Hepatocyte (in vitro differentiated cells): ENCODE measurements around the gene TKT. TPM values are rescaled to one million over a fixed set of nuclear protein-coding genes. Genes with fewer than 3 reads are reported as not detected.

Experiments
- DNase-seq: peaks from one replicate; pipeline ENCODE4 v3.0.0-alpha.2; 2016; ENCODE audit warnings: low spot score
- H2AFZ ChIP-seq: fragments of 200-600 bp; sonication (generic); 2 replicates; pipeline ENCODE4 v1.6.0; 2016; ENCODE audit warnings: antibody characterized with exemption, mild to moderate bottlenecking
- H3K27ac ChIP-seq: fragments of 200-600 bp; sonication (generic); 2 replicates; pipeline ENCODE4 v1.5.1; 2016; ENCODE audit warnings: mild to moderate bottlenecking
- H3K27me3 ChIP-seq: fragments of 200-600 bp; sonication (generic); 2 replicates; pipeline ENCODE4 v1.6.1; 2016
- H3K36me3 ChIP-seq: fragments of 200-600 bp; sonication (generic); replicated peaks from 2 replicates; pipeline ENCODE4 v1.5.1; 2016; ENCODE audit warnings: low read depth; ENCODE audit not compliant: insufficient read depth
- H3K4me1 ChIP-seq: fragments of 200-600 bp; sonication (generic); 2 replicates; pipeline ENCODE4 v1.5.1; 2016; ENCODE audit warnings: mild to moderate bottlenecking, moderate library complexity; ENCODE audit not compliant: insufficient read depth
- H3K4me2 ChIP-seq: fragments of 200-600 bp; sonication (generic); 2 replicates; pipeline ENCODE4 v1.6.0; 2016
- H3K4me3 ChIP-seq: fragments of 200-600 bp; sonication (generic); 2 replicates; pipeline ENCODE4 v1.5.1; 2016; ENCODE audit warnings: mild to moderate bottlenecking
- H3K79me2 ChIP-seq: fragments of 200-600 bp; sonication (generic); 2 replicates; pipeline ENCODE4 v1.6.0; 2017; ENCODE audit warnings: mild to moderate bottlenecking
- H3K9me2 ChIP-seq: fragments of 200-600 bp; sonication (generic); replicated peaks from 2 replicates; pipeline ENCODE4 v1.6.0; 2017; ENCODE audit warnings: mild to moderate bottlenecking; ENCODE audit not compliant: insufficient read depth
- H3K9me3 ChIP-seq: fragments of 200-600 bp; sonication (generic); 2 replicates; pipeline ENCODE4 v1.5.1; 2016; ENCODE audit warnings: low read depth, mild to moderate bottlenecking
- H4K20me1 ChIP-seq: fragments of 200-600 bp; sonication (generic); 2 replicates; pipeline ENCODE4 v1.6.0; 2016; ENCODE audit warnings: mild to moderate bottlenecking; ENCODE audit not compliant: insufficient read depth, poor library complexity, severe bottlenecking
- EZH2 ChIP-seq: fragments of 200-600 bp; sonication (generic); IDR thresholded peaks from 2 replicates; pipeline ENCODE4 v1.6.1; 2016; ENCODE audit warnings: antibody characterized with exemption, mild to moderate bottlenecking, borderline replicate concordance
- EZH2phosphoT487 ChIP-seq: fragments of 200-600 bp; sonication (generic); IDR thresholded peaks from one replicate; pipeline ENCODE4 v1.6.1; 2018; ENCODE audit warnings: antibody characterized with exemption, mild to moderate bottlenecking, low read depth, moderate library complexity; ENCODE audit not compliant: unreplicated experiment, severe bottlenecking
- WGBS: methylation state at CpG from one replicate; pipeline ENCODE4 v1.1.6; 2016; ENCODE audit warnings: low lambda C conversion rate; ENCODE audit errors: missing lambda C conversion rate; 5-methylcytosine and 5-hydroxymethylcytosine counted together
- polyA plus RNA-seq: library from polyadenylated mRNA; unstranded; fragments of >200 nt; fragmentation: Nextera tagmentation; extraction: Ambion mirVana; gene quantifications from 2 replicates; pipeline ENCODE4 v1.2.1, GENCODE V29; 2016
- total RNA-seq: library from RNA; depleted of rRNA; stranded (reverse); fragments of >200 nt; gene quantifications from 2 replicates; pipeline ENCODE4 v1.2.3, GENCODE V29; 2014
- TF ChIP-seq, protein P1 (sequence below): fragments of 200-600 bp; sonication (generic); IDR thresholded peaks from 2 replicates; pipeline ENCODE4 v1.5.1; 2016; ENCODE audit warnings: antibody characterized with exemption, mild to moderate bottlenecking; ENCODE audit not compliant: poor library complexity

Gene TKT
- total and polyA plus RNA-seq, 2 experiments from 2014 or later = 149 to 265 TPM

DNA sequence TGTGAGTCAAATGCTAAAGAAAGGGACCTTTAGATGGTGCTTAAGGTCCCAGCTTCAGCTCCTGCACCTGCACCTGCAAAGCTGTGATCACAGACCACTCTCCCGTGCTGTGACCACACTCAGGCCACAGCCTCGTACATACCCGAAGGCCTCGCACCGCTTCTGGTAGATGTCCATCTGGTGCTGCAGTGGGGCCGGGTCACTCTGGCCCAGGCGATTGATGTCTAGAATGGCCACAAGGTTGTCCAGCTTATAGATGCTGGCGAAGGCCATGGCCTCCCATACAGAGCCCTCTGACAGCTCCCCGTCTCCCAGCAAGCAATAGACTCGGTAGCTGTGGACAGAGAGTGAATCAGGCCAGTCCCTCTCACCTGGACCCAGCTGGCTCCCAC is 21.0 kb downstream of the TKT start:
- H3K36me3 ChIP-seq = no peaks in the 10 kb centered on the region
- H3K27ac ChIP-seq = no peak overlapping the region
- peaks cover 18% of the 10 kb centered on the region for H3K4me1 ChIP-seq
- no peaks in the 10 kb centered on the region for H3K9me2 ChIP-seq
- H2AFZ ChIP-seq = no peak overlapping the region
- DNase-seq = no peak
- H3K4me3 ChIP-seq = no peak overlapping the region
- H3K27me3 ChIP-seq = no peaks in the 10 kb centered on the region
- H3K9me3 ChIP-seq = no peaks in the 10 kb centered on the region
- WGBS = 92% methylated on average over 8 of the region's 10 CpGs
- TF ChIP-seq, protein P1, sequence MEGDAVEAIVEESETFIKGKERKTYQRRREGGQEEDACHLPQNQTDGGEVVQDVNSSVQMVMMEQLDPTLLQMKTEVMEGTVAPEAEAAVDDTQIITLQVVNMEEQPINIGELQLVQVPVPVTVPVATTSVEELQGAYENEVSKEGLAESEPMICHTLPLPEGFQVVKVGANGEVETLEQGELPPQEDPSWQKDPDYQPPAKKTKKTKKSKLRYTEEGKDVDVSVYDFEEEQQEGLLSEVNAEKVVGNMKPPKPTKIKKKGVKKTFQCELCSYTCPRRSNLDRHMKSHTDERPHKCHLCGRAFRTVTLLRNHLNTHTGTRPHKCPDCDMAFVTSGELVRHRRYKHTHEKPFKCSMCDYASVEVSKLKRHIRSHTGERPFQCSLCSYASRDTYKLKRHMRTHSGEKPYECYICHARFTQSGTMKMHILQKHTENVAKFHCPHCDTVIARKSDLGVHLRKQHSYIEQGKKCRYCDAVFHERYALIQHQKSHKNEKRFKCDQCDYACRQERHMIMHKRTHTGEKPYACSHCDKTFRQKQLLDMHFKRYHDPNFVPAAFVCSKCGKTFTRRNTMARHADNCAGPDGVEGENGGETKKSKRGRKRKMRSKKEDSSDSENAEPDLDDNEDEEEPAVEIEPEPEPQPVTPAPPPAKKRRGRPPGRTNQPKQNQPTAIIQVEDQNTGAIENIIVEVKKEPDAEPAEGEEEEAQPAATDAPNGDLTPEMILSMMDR = no peak
- TF ChIP-seq EZH2phosphoT487 (no peak), EZH2 (no peak)
- H3K4me2 ChIP-seq = no peak overlapping the region
- H4K20me1 ChIP-seq = no peaks in the 10 kb centered on the region
- peaks cover 6% of the 10 kb centered on the region for H3K79me2 ChIP-seq

- H3K9me2 ChIP-seq = no peaks in the 10 kb centered on the region
- no peaks in the 10 kb centered on the region for H3K27me3 ChIP-seq
- H3K4me2 ChIP-seq = no peak overlapping the region
- H3K36me3 ChIP-seq = no peaks in the 10 kb centered on the region
- 84% methylated on average over 15 of the region's 15 CpGs for whole genome bisulfite sequencing
- H2AFZ ChIP-seq = no peak overlapping the region
- no peak for TF ChIP-seq EZH2
- TF ChIP-seq, protein P1 = no peak
- TF ChIP-seq EZH2phosphoT487 = no peak
- no peaks in the 10 kb centered on the region for H4K20me1 ChIP-seq
- H3K4me3 ChIP-seq = no peak overlapping the region
- no peaks in the 10 kb centered on the region for H3K9me3 ChIP-seq
- H3K4me1 ChIP-seq = peaks cover 18% of the 10 kb centered on the region
- H3K27ac ChIP-seq = no peak overlapping the region
- no peak for DNase-seq
- H3K79me2 ChIP-seq = peaks cover 6% of the 10 kb centered on the region
Observed at GRCh38 chr3:53234130-53234840, 21.5 kb downstream of the TKT start.

- Histone ChIP-seq H3K4me3 (no peak overlapping the region), H3K27me3 (no peaks in the 10 kb centered on the region), H3K36me3 (no peaks in the 10 kb centered on the region), H4K20me1 (no peaks in the 10 kb centered on the region), H3K9me3 (no peaks in the 10 kb centered on the region), H3K27ac (no peak overlapping the region), H2AFZ (no peak overlapping the region), H3K4me2 (no peak overlapping the region), H3K4me1 (peaks cover 9% of the 10 kb centered on the region), H3K79me2 (peaks cover 6% of the 10 kb centered on the region), H3K9me2 (no peaks in the 10 kb centered on the region)
- no peak for DNase-seq
- TF ChIP-seq EZH2 (no peak), EZH2phosphoT487 (no peak)
- TF ChIP-seq, protein P1 = no peak
- 89% methylated on average over 18 of the region's 18 CpGs for WGBS
Observed at GRCh38 chr3:53232641-53233377, 23.0 kb downstream of the TKT start.
